GM10248 (cell line): ENCODE measurements around the gene ROR2.

Source experiments
- CTCF ChIA-PET: fragments of 300-600 bp; sonication (Branson Sonifier 250); formaldehyde crosslinking; extraction: SDS; loops from one replicate; lab custom pipeline; 2021; ENCODE audit warnings: antibody characterized with exemption; lab: Yijun Ruan, JAX
- POLR2A ChIA-PET: fragments of 350-650 bp; sonication (Branson Sonifier 250); formaldehyde crosslinking; extraction: SDS; loops from one replicate; lab custom pipeline; 2020; ENCODE audit warnings: antibody characterized with exemption; lab: Yijun Ruan, JAX
- DNase-seq: peaks from one replicate; pipeline ENCODE4 v3.0.0; 2012; ENCODE audit errors: extremely low spot score
- TF ChIP-seq, protein P1 (sequence below): IDR thresholded peaks from 2 replicates; pipeline ENCODE4 v1.5.1; 2012; ENCODE audit warnings: mild to moderate bottlenecking, low read depth; ENCODE audit errors: extremely low read depth, missing control alignments, control extremely low read depth

ROR2 gene

DNA sequence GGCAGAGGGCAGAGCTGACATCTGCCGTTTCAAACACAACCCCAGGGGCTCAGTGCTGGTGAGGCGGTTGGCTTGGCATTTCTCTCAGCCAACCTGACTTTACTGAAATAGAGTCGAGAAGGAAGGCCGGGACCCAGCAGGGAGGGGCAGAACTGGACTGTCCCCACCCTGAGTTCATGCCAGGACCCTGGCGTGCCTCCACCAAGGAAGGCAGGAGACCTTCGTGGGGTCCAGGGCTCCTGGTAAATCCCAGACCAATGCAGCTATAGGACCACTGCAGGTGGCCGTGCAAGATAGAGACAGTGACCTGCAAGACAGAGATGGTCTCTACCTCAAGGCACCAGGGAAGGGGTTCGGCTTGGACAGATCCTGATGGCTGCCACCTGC, 132.9 kb downstream of the ROR2 start:
- TF ChIP-seq, protein P1, sequence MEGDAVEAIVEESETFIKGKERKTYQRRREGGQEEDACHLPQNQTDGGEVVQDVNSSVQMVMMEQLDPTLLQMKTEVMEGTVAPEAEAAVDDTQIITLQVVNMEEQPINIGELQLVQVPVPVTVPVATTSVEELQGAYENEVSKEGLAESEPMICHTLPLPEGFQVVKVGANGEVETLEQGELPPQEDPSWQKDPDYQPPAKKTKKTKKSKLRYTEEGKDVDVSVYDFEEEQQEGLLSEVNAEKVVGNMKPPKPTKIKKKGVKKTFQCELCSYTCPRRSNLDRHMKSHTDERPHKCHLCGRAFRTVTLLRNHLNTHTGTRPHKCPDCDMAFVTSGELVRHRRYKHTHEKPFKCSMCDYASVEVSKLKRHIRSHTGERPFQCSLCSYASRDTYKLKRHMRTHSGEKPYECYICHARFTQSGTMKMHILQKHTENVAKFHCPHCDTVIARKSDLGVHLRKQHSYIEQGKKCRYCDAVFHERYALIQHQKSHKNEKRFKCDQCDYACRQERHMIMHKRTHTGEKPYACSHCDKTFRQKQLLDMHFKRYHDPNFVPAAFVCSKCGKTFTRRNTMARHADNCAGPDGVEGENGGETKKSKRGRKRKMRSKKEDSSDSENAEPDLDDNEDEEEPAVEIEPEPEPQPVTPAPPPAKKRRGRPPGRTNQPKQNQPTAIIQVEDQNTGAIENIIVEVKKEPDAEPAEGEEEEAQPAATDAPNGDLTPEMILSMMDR = no peak
- ChIA-PET CTCF (no interaction called here), POLR2A (no interaction called here)
- DNase-seq = no peak

DNA sequence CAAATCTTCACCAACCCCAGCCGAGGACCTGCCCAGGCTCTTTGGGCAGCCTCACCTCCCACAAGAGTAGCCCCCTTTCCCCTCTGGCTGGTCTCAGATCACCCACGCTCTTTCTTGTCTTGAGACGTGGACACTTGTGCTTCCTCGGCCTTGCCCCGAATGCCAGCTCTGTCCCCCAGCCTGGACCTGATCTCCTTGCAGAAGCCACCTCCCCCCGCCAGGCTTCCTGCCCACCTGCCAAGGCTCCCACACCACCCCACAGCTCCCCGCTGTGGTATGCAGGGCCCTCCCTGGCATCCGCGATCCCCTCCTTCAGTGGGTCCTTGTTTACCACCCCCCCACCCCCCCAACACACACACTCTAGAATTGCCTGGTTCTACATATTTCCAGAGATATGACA, 133.7 kb downstream of the ROR2 start:
- TF ChIP-seq, protein P1 = no peak
- ChIA-PET POLR2A (no interaction called here), CTCF (no interaction called here)
- no peak for DNase-seq

DNA sequence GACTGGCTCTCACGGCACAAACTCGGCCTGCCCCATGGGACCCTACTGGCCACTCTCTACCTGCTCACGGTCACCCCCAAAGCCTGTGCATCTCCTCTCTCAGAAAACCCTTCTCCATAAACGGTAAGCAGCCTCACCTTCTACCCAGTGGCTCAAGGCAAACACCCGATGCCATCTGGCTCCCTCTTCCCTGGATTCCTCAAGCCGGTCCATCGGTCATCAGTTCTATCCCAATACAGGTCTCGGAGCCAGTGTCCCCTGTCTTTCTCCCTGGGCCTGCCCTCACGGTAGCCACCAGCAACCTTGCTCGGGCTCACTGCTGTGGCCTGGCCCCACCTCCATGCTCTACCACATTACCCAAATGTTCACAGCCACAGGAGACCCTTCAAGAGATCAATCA, 134.1 kb downstream of the ROR2 start:
- ChIA-PET CTCF (no interaction called here), POLR2A (no interaction called here)
- no peak for DNase-seq
- TF ChIP-seq, protein P1 = no peak

DNA sequence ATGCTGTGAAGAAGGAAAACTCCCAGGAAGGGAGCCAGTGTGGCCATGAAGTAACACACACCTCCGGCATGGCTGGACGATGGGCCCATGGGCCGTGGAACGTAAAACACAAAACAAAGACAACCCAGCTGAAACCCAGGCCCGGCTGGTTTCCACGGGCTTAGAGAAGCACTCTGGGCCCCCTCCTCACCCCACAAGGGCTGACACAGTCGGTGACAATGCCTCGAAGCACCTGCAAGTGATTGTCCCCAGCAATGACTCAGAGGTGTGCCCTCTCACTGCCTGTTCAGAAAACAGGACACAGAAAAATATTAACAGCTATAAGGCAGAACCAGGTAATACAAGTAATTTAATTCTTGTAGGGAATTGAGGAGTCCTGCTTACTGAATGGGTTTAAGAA, 135.3 kb downstream of the ROR2 start:
- no peak for DNase-seq
- TF ChIP-seq, protein P1 = no peak
- ChIA-PET POLR2A (no interaction called here), CTCF (no interaction called here)

DNA sequence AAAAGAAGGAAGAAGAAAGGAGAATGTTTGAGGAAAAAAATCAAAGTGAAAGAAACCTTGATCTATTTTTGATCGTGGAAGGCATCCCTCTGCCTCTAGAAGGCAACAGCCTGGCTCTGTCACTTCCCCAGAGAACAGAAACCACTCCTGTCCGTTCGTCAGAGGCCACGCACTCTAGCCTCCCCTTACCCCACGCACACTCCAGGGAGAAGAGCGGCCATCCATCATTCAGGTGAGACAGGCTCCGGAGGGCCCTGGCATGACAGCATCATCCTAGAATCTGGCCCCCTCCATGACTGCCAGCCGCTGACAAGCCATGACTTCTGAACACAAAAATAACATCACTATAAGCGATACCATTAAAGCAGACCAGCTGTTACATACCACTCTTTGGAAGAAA, 135.8 kb downstream of the ROR2 start:
- ChIA-PET POLR2A (no interaction called here), CTCF (no interaction called here)
- TF ChIP-seq, protein P1 = no peak
- no peak for DNase-seq

DNA sequence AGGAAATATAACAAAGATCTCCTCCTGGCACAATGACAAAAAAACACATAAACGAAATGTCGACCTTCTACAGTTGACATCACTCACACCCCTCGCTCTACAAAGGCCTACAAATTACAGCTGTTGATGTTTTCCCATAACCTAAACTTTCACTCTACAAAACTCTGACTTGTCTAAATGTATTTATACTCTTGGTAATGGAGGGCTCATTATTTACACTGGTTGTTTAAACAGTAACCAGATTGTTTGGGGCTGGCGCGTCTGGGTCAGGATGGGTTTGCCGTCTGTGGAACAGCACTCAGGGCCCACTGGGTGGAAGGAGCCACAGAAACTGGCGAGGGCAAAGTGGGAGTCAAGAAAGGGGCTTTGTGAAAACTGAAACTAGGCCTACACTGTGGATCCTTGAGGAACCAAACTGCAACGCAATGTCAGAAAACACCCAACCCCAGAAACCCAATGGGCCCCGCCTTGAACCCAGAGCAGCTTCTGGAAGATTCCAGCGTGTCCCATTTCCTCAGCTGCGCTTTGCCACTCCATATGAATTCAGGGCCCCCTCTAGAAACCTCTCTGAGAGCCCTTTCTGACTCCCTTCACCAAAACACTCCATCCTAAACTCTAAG, 136.7 kb downstream of the ROR2 start:
- TF ChIP-seq, protein P1 = no peak
- CTCF ChIA-PET = no interaction called here

More for the DNA sequence above, 136.7 kb downstream of the ROR2 start:
- POLR2A ChIA-PET = no interaction called here
- no peak for DNase-seq
